Measurements from ENCODE around the gene FOXP1.

DNA sequence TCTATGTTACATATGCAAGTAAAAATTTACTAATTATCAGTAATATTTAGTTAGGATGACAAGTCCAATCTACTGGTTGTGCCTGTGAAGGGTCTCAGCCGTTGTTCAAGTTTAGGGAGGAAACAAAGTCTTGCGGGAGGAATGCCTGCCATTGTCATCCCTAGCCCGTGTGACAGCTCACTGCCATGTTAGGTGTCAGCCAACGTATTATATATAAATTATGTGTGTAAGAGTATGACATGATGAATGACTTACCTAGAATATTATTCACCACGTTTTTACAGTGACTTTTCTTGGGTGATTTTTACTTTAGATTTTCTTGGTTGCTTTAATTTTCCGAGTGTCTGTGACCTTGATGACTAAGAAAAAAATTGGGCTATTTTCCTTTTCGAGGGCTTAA lies 656.7 kb downstream of the FOXP1 start:
- TF ChIP-seq EZH2 (IDR thresholded peaks at IDR 0.05; ENCODE audit: insufficient read depth, low read length) (no peak), CTCF (IDR thresholded peaks at IDR 0.05; ENCODE audit: insufficient read depth, low read depth, low read length) (no peak)

Data from astrocyte (in vitro differentiated cells and primary cell).